ENCODE data around the gene CST9L. TPM values are rescaled to one million over a fixed set of nuclear protein-coding genes. Genes with fewer than 3 reads are reported as not detected.

The CST9L gene
- total RNA-seq, 1 donor from 2014 or later, result not detected

DNA sequence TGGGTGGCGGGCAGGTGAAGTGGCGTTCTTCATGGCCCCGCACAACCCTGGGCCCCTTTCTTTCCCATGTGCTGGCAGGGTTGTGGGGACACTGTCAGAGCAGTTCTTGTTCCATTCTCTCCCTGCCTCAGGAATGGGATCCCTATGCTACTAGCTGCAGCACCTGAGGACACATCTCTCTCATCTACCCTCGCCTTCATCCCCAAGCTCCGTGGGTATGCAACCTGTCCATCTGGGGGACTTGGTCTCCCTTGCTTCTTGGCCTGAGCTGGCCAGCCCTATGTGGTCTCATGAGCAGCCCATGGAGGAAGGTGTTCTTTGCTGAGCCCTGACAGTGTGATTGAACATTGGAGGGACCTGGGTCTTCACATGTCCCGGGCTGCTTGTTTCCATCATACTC, 24.2 kb downstream of the CST9L start:
- Mint-ChIP-seq H3K36me3 (ENCODE audit: low read depth) (no peaks in the 10 kb centered on the region), H3K4me1 (no peaks in the 10 kb centered on the region), H3K27me3 (ENCODE audit: low read depth) (peaks cover 2% of the 10 kb centered on the region), H3K27ac (ENCODE audit: unreplicated experiment) (no peak overlapping the region), H3K4me3 (no peak overlapping the region), H3K9me3 (peaks cover 4% of the 10 kb centered on the region)
- no peak for DNase-seq (ENCODE audit: low read depth, low spot score)
- TF ChIP-seq, protein P1, sequence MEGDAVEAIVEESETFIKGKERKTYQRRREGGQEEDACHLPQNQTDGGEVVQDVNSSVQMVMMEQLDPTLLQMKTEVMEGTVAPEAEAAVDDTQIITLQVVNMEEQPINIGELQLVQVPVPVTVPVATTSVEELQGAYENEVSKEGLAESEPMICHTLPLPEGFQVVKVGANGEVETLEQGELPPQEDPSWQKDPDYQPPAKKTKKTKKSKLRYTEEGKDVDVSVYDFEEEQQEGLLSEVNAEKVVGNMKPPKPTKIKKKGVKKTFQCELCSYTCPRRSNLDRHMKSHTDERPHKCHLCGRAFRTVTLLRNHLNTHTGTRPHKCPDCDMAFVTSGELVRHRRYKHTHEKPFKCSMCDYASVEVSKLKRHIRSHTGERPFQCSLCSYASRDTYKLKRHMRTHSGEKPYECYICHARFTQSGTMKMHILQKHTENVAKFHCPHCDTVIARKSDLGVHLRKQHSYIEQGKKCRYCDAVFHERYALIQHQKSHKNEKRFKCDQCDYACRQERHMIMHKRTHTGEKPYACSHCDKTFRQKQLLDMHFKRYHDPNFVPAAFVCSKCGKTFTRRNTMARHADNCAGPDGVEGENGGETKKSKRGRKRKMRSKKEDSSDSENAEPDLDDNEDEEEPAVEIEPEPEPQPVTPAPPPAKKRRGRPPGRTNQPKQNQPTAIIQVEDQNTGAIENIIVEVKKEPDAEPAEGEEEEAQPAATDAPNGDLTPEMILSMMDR (conservative IDR thresholded peaks at IDR 0.05), result no peak

DNA sequence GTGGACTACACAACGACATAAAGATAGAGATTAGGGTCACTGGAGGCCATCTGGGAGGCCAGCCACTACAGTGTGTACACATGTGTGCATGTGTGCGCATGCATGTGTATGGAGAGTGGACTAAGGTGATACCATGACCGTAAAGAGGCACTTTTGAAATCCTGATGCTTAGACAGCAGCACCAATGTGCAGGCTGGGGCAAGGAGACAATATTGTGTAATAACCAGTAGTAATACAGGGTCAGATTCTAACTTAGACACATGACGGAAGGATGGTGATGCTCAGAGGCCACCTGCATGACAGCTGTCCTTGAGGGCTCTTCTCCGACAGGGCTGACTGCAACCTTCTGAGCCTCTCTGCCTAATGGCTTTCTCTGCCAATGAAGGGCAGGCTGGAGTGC, 25.5 kb downstream of the CST9L start:
- no peak for DNase-seq (ENCODE audit: low read depth, low spot score)
- no peaks in the 10 kb centered on the region for H3K36me3 Mint-ChIP-seq (ENCODE audit: low read depth)
- H3K27ac Mint-ChIP-seq (ENCODE audit: unreplicated experiment), result no peak overlapping the region
- H3K27me3 Mint-ChIP-seq (ENCODE audit: low read depth), result peaks cover 2% of the 10 kb centered on the region
- TF ChIP-seq, protein P1 (conservative IDR thresholded peaks at IDR 0.05), result no peak
- no peaks in the 10 kb centered on the region for H3K4me1 Mint-ChIP-seq
- H3K9me3 Mint-ChIP-seq, result peaks cover 4% of the 10 kb centered on the region
- no peak overlapping the region for H3K4me3 Mint-ChIP-seq

DNA sequence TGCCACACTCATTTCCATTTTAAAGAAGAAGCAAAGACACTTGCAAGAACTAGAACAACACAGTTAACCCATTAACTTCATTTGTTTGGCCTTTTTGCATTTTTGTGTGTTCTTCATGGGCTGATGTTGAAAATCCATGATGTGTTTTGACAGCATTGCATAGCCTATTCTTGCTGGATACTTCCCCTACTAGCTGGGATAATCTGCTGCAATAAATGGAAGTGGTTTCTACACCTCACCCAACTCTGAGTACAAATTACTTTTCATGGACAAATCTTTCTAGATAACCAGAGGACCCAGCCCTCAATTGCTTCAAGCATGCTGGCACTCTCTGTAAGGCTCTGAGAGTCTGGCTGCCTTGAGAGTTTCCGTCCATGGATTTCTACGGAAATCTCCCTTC, 26.5 kb downstream of the CST9L start:
- H3K27ac Mint-ChIP-seq (ENCODE audit: unreplicated experiment), result no peak overlapping the region
- no peak for DNase-seq (ENCODE audit: low read depth, low spot score)
- peaks cover 4% of the 10 kb centered on the region for H3K9me3 Mint-ChIP-seq
- H3K4me1 Mint-ChIP-seq, result no peaks in the 10 kb centered on the region
- peaks cover 2% of the 10 kb centered on the region for H3K27me3 Mint-ChIP-seq (ENCODE audit: low read depth)
- H3K36me3 Mint-ChIP-seq (ENCODE audit: low read depth), result no peaks in the 10 kb centered on the region
- TF ChIP-seq, protein P1 (conservative IDR thresholded peaks at IDR 0.05), result no peak
- no peak overlapping the region for H3K4me3 Mint-ChIP-seq

DNA sequence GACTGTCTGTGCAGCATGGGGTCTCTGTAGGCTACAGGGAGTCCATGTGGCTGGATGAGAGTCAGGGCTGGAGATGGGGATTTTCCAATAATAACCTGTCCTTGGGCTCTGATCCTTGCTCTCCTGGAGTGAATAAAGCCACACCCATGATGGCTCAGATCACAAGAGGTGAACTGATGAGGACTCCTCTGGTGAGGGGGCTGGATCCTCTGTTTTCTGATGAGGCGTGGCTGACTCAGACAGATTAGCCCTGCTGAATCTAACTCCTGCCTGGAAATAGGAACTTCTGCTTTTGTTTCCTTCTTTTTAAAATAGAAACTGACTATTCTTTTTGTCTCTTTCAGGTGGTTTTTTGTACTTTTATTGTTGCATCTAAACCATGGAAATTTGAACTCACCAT, 27.0 kb downstream of the CST9L start:
- Mint-ChIP-seq H3K4me1 (no peaks in the 10 kb centered on the region), H3K4me3 (no peak overlapping the region), H3K36me3 (ENCODE audit: low read depth) (no peaks in the 10 kb centered on the region), H3K9me3 (peaks cover 4% of the 10 kb centered on the region), H3K27ac (ENCODE audit: unreplicated experiment) (no peak overlapping the region), H3K27me3 (ENCODE audit: low read depth) (peaks cover 2% of the 10 kb centered on the region)
- DNase-seq (ENCODE audit: low read depth, low spot score), result no peak
- TF ChIP-seq, protein P1 (conservative IDR thresholded peaks at IDR 0.05), result no peak

DNA sequence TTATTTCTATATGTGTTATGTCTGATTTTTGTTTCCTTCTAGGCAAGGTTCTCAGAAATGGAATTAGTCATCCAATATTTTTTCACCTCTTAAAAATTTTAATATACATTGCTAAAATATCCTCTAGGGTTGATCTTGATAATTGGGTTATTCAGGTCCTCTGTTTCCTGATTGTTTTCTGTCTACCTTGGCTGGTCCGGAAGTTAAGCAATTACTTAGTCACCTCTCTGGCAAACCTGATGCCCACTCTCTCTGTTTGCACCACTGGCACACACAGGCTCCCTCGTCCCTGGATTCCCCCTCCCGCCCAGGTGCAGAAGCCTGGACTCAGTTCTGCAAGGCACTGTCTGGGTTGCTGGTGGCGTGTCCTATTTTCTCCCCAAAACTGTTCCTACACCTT, 27.7 kb downstream of the CST9L start:
- Mint-ChIP-seq H3K36me3 (ENCODE audit: low read depth) (no peaks in the 10 kb centered on the region), H3K4me3 (no peak overlapping the region), H3K9me3 (peaks cover 4% of the 10 kb centered on the region), H3K4me1 (no peaks in the 10 kb centered on the region), H3K27me3 (ENCODE audit: low read depth) (peaks cover 4% of the 10 kb centered on the region), H3K27ac (ENCODE audit: unreplicated experiment) (no peak overlapping the region)
- DNase-seq (ENCODE audit: low read depth, low spot score), result no peak
- TF ChIP-seq, protein P1 (conservative IDR thresholded peaks at IDR 0.05), result no peak

DNA sequence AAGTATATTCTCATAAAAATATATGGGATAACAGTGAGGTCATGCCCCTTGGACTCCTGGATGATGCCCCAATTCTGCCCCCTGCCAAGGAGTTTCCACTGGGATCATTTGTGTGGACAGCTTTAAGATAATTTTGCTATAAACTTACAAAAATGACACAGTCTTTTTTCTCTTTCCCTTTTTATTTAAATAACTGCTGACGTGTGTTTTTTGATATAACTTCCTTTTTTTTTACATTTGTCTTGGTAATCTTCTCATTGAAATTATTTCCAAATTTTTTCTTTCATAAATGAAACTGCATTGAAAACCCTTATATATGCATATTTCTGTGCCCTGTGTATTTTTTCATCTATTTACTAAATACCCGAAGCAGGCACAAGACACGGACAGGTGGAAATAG, 31.3 kb downstream of the CST9L start:
- Mint-ChIP-seq H3K27me3 (ENCODE audit: low read depth) (peaks cover 2% of the 10 kb centered on the region), H3K9me3 (peaks cover 4% of the 10 kb centered on the region), H3K27ac (ENCODE audit: unreplicated experiment) (no peak overlapping the region), H3K36me3 (ENCODE audit: low read depth) (no peaks in the 10 kb centered on the region), H3K4me3 (no peak overlapping the region), H3K4me1 (peaks cover 11% of the 10 kb centered on the region)
- no peak for DNase-seq (ENCODE audit: low read depth, low spot score)
- TF ChIP-seq, protein P1 (conservative IDR thresholded peaks at IDR 0.05), result no peak

Measured in neural crest cell (in vitro differentiated cells).